Loucy (cell line): ENCODE data around the gene RILPL2.

ENCODE experiments used
- CTCF ChIP-seq: fragments of 200-600 bp; sonication (generic); conservative IDR thresholded peaks from 2 replicates; pipeline ENCODE4 v1.5.1; 2014; ENCODE audit warnings: mild to moderate bottlenecking, antibody characterized with exemption, low read length
- EZH2phosphoT487 ChIP-seq: fragments of 200-600 bp; IDR thresholded peaks from 2 replicates; pipeline ENCODE4 v1.6.1; 2018; ENCODE audit warnings: antibody characterized with exemption, mild to moderate bottlenecking, moderate library complexity, borderline replicate concordance

GRCh38 chr12:123396543-123396942 lies 39.9 kb downstream of the RILPL2 start:
- TF ChIP-seq EZH2phosphoT487, result no peak
- TF ChIP-seq CTCF, result no peak
